ENCODE results near the gene SHROOM1.

GRCh38 chr5:132871459-132872284, 41.2 kb upstream of the SHROOM1 start:
- TF ChIP-seq CTCF (IDR thresholded peaks at IDR 0.05 in 8 of 11, conservative IDR thresholded peaks at IDR 0.05 in 3 of 11) (no peak), POLR2AphosphoS5 (IDR thresholded peaks at IDR 0.05) (no peak)
